Measurements from ENCODE around the gene MPC1.

DNA sequence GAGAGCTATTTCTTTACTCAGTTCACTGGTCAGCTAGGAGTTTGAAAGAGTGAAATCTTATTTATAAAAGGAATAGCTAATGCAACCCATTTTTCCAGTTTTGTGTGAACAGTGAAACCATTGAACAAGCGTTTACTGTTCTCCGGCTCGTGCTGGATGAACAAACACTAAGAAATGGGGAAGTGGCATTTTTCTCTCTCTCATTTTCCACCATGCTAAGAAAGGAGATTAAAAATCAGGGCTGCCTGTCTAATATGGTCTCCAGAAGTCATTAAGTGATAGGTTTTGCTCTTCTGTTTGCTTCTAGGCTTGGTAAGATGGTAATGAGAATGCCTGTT, 39.6 kb downstream of the MPC1 start:
- TF ChIP-seq, protein P1, sequence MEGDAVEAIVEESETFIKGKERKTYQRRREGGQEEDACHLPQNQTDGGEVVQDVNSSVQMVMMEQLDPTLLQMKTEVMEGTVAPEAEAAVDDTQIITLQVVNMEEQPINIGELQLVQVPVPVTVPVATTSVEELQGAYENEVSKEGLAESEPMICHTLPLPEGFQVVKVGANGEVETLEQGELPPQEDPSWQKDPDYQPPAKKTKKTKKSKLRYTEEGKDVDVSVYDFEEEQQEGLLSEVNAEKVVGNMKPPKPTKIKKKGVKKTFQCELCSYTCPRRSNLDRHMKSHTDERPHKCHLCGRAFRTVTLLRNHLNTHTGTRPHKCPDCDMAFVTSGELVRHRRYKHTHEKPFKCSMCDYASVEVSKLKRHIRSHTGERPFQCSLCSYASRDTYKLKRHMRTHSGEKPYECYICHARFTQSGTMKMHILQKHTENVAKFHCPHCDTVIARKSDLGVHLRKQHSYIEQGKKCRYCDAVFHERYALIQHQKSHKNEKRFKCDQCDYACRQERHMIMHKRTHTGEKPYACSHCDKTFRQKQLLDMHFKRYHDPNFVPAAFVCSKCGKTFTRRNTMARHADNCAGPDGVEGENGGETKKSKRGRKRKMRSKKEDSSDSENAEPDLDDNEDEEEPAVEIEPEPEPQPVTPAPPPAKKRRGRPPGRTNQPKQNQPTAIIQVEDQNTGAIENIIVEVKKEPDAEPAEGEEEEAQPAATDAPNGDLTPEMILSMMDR (IDR thresholded peaks at IDR 0.05) = no peak
- no peak for TF ChIP-seq POLR2A (IDR thresholded peaks at IDR 0.05)

All from breast epithelium (tissue), 3 donors.